GM10266 (cell line): ENCODE results near the gene SLC12A8.
A peak's percentile ranks its signal among the peaks of the same experiment; 100 is the strongest.

Experiments
- DNase-seq: peaks from one replicate; pipeline ENCODE4 v3.0.0; 2012; ENCODE audit errors: extremely low spot score
- TF ChIP-seq, protein P1 (sequence below): IDR thresholded peaks from 2 replicates; pipeline ENCODE4 v1.5.1; 2012; ENCODE audit warnings: mild to moderate bottlenecking, low read depth; ENCODE audit not compliant: control insufficient read depth, insufficient read depth; ENCODE audit errors: missing control alignments

Gene SLC12A8

GRCh38 chr3:125143538-125143937, 69.0 kb downstream of the SLC12A8 start:
- no peak for DNase-seq
- TF ChIP-seq, protein P1, sequence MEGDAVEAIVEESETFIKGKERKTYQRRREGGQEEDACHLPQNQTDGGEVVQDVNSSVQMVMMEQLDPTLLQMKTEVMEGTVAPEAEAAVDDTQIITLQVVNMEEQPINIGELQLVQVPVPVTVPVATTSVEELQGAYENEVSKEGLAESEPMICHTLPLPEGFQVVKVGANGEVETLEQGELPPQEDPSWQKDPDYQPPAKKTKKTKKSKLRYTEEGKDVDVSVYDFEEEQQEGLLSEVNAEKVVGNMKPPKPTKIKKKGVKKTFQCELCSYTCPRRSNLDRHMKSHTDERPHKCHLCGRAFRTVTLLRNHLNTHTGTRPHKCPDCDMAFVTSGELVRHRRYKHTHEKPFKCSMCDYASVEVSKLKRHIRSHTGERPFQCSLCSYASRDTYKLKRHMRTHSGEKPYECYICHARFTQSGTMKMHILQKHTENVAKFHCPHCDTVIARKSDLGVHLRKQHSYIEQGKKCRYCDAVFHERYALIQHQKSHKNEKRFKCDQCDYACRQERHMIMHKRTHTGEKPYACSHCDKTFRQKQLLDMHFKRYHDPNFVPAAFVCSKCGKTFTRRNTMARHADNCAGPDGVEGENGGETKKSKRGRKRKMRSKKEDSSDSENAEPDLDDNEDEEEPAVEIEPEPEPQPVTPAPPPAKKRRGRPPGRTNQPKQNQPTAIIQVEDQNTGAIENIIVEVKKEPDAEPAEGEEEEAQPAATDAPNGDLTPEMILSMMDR, result no peak

- TF ChIP-seq, protein P1, result no peak
- DNase-seq, result no peak
These were observed 69.6 kb downstream of the SLC12A8 start for GRCh38 chr3:125142940-125143339.

- DNase-seq, result no peak
- TF ChIP-seq, protein P1, result no peak
These were observed 70.1 kb downstream of the SLC12A8 start for GRCh38 chr3:125142420-125142778.

DNA sequence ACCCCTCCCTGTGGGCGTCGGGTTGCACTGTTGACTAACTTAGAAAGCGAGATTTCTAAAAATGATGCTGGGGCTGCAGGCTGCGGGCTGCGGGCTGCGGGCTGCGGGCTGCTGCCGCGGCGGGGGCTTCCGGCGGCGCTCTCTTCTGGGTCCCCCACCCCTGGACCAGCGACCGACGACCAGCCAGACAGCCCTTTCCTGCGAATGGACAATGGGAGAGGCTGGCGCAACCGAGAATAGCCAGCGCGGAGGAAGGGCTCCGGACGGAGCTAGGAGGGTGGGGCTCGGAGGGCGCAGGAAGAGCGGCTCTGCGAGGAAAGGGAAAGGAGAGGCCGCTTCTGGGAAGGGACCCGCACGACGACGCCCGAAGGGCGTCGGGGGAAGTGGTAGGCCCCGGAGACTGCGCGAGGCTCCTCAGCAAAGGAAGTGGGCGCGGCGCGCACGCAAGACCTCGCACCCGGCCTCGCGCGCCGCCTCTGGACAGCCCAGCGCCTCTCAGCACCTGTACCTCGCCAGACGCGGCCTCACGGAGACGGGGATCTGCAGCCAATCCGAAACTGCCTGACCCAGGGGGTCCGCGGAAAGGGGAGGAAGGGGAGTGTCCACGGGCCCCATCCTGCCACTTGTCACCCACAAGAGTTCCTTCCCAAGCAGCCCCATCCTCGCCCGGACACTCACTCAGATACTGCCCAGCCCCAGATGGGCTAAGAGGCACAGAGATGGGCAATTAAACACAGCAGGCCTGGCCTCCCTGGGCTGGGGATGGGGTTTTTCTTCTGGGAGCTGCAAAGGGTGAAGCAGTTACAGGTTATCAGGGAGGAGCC, 70.7 kb downstream of the SLC12A8 start:
- TF ChIP-seq, protein P1, result peak; percentile 72
- peak; percentile 74 for DNase-seq

GRCh38 chr3:125140818-125141595, 71.5 kb downstream of the SLC12A8 start:
- peak; percentile 45 for DNase-seq
- TF ChIP-seq, protein P1, result no peak

DNA sequence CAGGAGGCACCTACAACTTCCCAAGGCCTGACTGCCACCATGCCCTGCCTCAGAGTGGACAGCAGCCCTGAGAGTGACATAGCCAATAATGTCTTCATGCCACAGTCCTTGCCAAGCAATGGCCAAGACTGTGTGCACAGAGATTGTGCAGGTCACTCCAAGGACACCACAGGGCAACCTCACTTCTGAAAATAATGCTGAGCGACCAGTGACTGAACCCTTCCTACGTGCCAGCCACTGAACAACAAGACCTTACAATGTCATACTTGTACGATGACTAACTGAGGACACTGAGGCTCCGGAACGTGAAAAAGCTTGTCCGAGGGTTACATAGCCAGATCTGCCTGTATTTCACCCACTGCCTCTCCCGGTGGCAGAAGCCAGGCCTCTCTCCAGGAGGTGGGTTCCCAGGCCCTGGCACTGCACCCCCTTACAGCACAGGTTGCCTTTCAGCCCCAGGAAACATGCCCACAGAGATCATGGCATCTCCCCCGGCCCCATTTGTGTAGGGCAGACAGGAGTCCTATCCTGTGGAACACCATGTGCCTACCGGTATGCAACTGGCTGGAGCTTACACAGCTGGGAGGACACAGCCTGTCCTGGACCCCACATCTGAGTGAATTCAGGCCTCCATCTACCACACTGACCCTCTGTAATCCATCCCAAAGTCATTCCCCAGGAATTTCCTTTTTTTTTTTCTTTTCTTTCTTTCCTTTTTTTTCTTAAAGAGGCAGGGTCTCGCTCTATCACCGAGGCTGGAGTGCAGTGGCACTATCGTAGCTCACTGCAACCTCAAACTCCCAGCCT, 72.3 kb downstream of the SLC12A8 start:
- TF ChIP-seq, protein P1, result no peak
- no peak for DNase-seq
